ENCODE measurements around the gene KBTBD4. TPM values are rescaled to one million over a fixed set of nuclear protein-coding genes. Genes with fewer than 3 reads are reported as not detected.

KBTBD4 gene
- total RNA-seq, 1 experiment from 2014 or later: 15.9 TPM

- no peak within 1 kb of the TSS for H3K9ac ChIP-seq (ENCODE audit: extremely low read depth, insufficient read length, low read length)
Measured at GRCh38 chr11:47593934-47594855, 15.4 kb upstream of the KBTBD4 start, which contains the start of gene C1QTNF4. Gene C1QTNF4, minus strand, starts transcription at chr11:47594411. Its CDS starts 3,601 bp downstream, at chr11:47590810.

More at GRCh38 chr11:47593934-47594855, 15.4 kb upstream of the KBTBD4 start, which contains the start of gene C1QTNF4:
- no peak within 1 kb of the TSS for H2BK5ac ChIP-seq (ENCODE audit: insufficient read length, low read length)
- H3K4ac ChIP-seq (ENCODE audit: low read depth, low read length): no peak within 1 kb of the TSS
- no peak for TF ChIP-seq CTCF (conservative IDR thresholded peaks at IDR 0.05)
- no peaks in the 10 kb centered on the region; a peak in 1 of 7 replicates for H3K36me3 Mint-ChIP-seq (ENCODE audit: insufficient read depth in 1 of 3, low read depth in 3 of 3)
- no peak within 1 kb of the TSS for H3K27ac Mint-ChIP-seq
- H2BK12ac ChIP-seq (ENCODE audit: insufficient read length, low read depth, low read length): no peak within 1 kb of the TSS
- H3K27ac ChIP-seq (ENCODE audit: insufficient read length, low read depth, low read length): no peak within 1 kb of the TSS
- H3K23ac ChIP-seq (ENCODE audit: insufficient read length, low read depth, low read length): no peak within 1 kb of the TSS
- H2AK5ac ChIP-seq (ENCODE audit: insufficient read length, low read length): no peak within 1 kb of the TSS
- no peaks in the 10 kb centered on the region for H3K9me3 Mint-ChIP-seq
- WGBS (ENCODE audit: extremely low coverage, insufficient read length, low lambda C conversion rate): no CpG with 5 or more reads among the region's 48 CpGs
- no peaks in the 10 kb centered on the region for H3K79me2 ChIP-seq (ENCODE audit: insufficient read depth, low read length)
- H3K4me3 Mint-ChIP-seq: peak within 1 kb of the TSS; percentile 73 to 93
- peaks cover 10% of the 10 kb centered on the region; the same call in 1 of the 2 replicates for H3K27me3 ChIP-seq (ENCODE audit: insufficient read depth, low read length)
- H2BK20ac ChIP-seq (ENCODE audit: low read depth, low read length, poor library complexity, severe bottlenecking): no peak within 1 kb of the TSS
- H2BK120ac ChIP-seq (ENCODE audit: low read depth, low read length, poor library complexity, severe bottlenecking): no peak within 1 kb of the TSS
- peak within 1 kb of the TSS; percentile 89 for H3K4me2 ChIP-seq (ENCODE audit: insufficient read depth, insufficient read length, low read length)
- no peaks in the 10 kb centered on the region for H3K79me1 ChIP-seq (ENCODE audit: insufficient read depth, low read depth, low read length, poor library complexity, severe bottlenecking)
- H3K4me1 ChIP-seq (ENCODE audit: insufficient read depth, low read length): no peaks in the 10 kb centered on the region
- no peak within 1 kb of the TSS for H4K5ac ChIP-seq (ENCODE audit: insufficient read length, low read depth, low read length)
- H3K56ac ChIP-seq (ENCODE audit: insufficient read length, low read depth, low read length): no peak within 1 kb of the TSS
- H2AFZ ChIP-seq (ENCODE audit: low read length): no peak within 1 kb of the TSS
- DNase-seq: peak; percentile 58
- no peak within 1 kb of the TSS for H3K18ac ChIP-seq (ENCODE audit: insufficient read length, low read depth, low read length)
- H3T11ph ChIP-seq (ENCODE audit: low read length): no peak within 1 kb of the TSS
- no peaks in the 10 kb centered on the region for H4K20me1 ChIP-seq (ENCODE audit: control insufficient read depth, insufficient read depth, insufficient read length)
- H2BK15ac ChIP-seq (ENCODE audit: low read depth, low read length): no peak within 1 kb of the TSS
- no peak within 1 kb of the TSS for H4K8ac ChIP-seq (replicated peaks; ENCODE audit: insufficient read length, low read depth, low read length)
- H3K23me2 ChIP-seq (ENCODE audit: insufficient read length, low read depth, low read length, poor library complexity, severe bottlenecking): peaks cover 13% of the 10 kb centered on the region
- H3K14ac ChIP-seq (ENCODE audit: insufficient read depth, low read length): peak within 1 kb of the TSS; percentile 5; the same call in 1 of the 2 replicates
- peaks cover 19 to 27% of the 10 kb centered on the region in 2 experiments for H3K4me1 Mint-ChIP-seq
- peaks cover 41% of the 10 kb centered on the region for H3K27me3 Mint-ChIP-seq (ENCODE audit: low read depth)
- H4K91ac ChIP-seq (ENCODE audit: insufficient read length, low read depth, low read length): no peak within 1 kb of the TSS
- H3K9me3 ChIP-seq (ENCODE audit: control insufficient read depth, low read depth, low read length): no peaks in the 10 kb centered on the region
